Left lung (tissue), 10 donors: ENCODE data around the gene SRCIN1. TPM values are rescaled to one million over a fixed set of nuclear protein-coding genes. Genes with fewer than 3 reads are reported as not detected.

Source experiments
- ATAC-seq: fragments of 200-7000 bp; cut with Tn5 transposase; one replicate; pipeline ENCODE4 v1.9.1; 2020; ENCODE audit warnings: moderate library complexity
- DNase-seq, 4 donors: peaks; one replicate each; pipeline ENCODE4 v3.0.0-alpha.2; 2013 to 2020
- H3K27ac ChIP-seq, 2 donors: fragments of 200-600 bp; sonication (generic) in 1 of 2; one replicate each; pipeline versions ENCODE4 v1.5.0 to v1.8.0; 2020 to 2021
- H3K27me3 ChIP-seq, 2 donors: fragments of 200-600 bp; sonication (generic) in 1 of 2; one replicate each; pipeline versions ENCODE4 v1.5.0 to v1.8.0; 2020 to 2021
- H3K36me3 ChIP-seq, 2 donors: fragments of 200-600 bp; sonication (generic) in 1 of 2; one replicate each; pipeline versions ENCODE4 v1.5.0 to v1.8.0; 2020 to 2021
- H3K4me1 ChIP-seq, 2 donors: fragments of 200-600 bp; one replicate each; pipeline ENCODE4 v1.8.0; 2021
- H3K4me3 ChIP-seq, 2 donors: fragments of 200-600 bp; sonication (generic) in 1 of 2; one replicate each; pipeline versions ENCODE4 v1.5.0 to v1.8.0; 2020 to 2021; ENCODE audit warnings: mild to moderate bottlenecking in 1 of 2
- H3K9me3 ChIP-seq, 2 donors: fragments of 200-600 bp; sonication (generic) in 1 of 2; one replicate each; pipeline versions ENCODE4 v1.5.0 to v1.8.0; 2020 to 2021
- CTCF ChIP-seq, 2 donors: fragments of 200-600 bp; sonication (generic) in 1 of 2; IDR thresholded peaks; one replicate each; pipeline versions ENCODE4 v1.5.0 to v1.8.0; 2021; ENCODE audit warnings: antibody characterized with exemption in 2 of 2
- intact Hi-C, 2 donors: fragments of 100-400 bp; cut with DNase I; formaldehyde crosslinking; loops; one replicate each; pipeline versions ENCODE4 v1.11.2 to v1.14.2; 2022
- polyA plus RNA-seq, 6 donors: library from polyadenylated mRNA; unstranded; fragments of 120-200 nt; gene quantifications; one replicate each; pipeline ENCODE4 v1.2.1, GENCODE V29; 2013; ENCODE audit not compliant: insufficient read length in 6 of 6
- total RNA-seq, 2 donors: library from RNA; stranded (reverse); fragmentation: NEBNext Ultra II Directional; extraction: Animal tissue kit (Norgen Biotek cat#: 25700); gene quantifications; one replicate each; pipeline ENCODE4 v1.2.1, GENCODE V29; 2021
- donor health status: DM: no; HTN: yes; CAD: no.
- donor health status: DM: no; HTN: no; CAD: no.

The SRCIN1 gene
- total and polyA plus RNA-seq, 8 donors: 2.7 to 10.6 (median 7.4) TPM

GRCh38 chr17:38565853-38566665 is 39.7 kb downstream of the SRCIN1 start:
- H3K4me3 ChIP-seq: no peak overlapping the region
- no peaks in the 10 kb centered on the region for H3K36me3 ChIP-seq
- intact Hi-C loops: no loop called here
- peaks cover 56 to 100% of the 10 kb centered on the region in 2 donors for H3K27me3 ChIP-seq
- no peak for TF ChIP-seq CTCF (IDR thresholded peaks at IDR 0.05)
- H3K4me1 ChIP-seq: no peaks in the 10 kb centered on the region
- H3K9me3 ChIP-seq: no peaks in the 10 kb centered on the region
- ATAC-seq: no peak
- H3K27ac ChIP-seq: no peak overlapping the region
- no peak for DNase-seq

GRCh38 chr17:38564869-38565268 is 40.9 kb downstream of the SRCIN1 start:
- H3K4me3 ChIP-seq: no peak overlapping the region
- no peak for ATAC-seq
- H3K36me3 ChIP-seq: no peaks in the 10 kb centered on the region
- H3K27ac ChIP-seq: no peak overlapping the region
- no peaks in the 10 kb centered on the region for H3K9me3 ChIP-seq
- no peak for DNase-seq
- H3K4me1 ChIP-seq: peaks cover under 1 to 4% of the 10 kb centered on the region in 2 donors
- intact Hi-C loops: no loop called here
- no peak for TF ChIP-seq CTCF (IDR thresholded peaks at IDR 0.05)
- H3K27me3 ChIP-seq: peaks cover 68 to 100% of the 10 kb centered on the region in 2 donors

- no peak for ATAC-seq
- Histone ChIP-seq H3K27me3 (peaks cover 69 to 100% of the 10 kb centered on the region in 2 donors), H3K4me1 (peaks cover 6 to 9% of the 10 kb centered on the region in 2 donors), H3K9me3 (no peaks in the 10 kb centered on the region), H3K27ac (no peak overlapping the region), H3K36me3 (no peaks in the 10 kb centered on the region), H3K4me3 (no peak overlapping the region)
- DNase-seq: no peak
- no peak for TF ChIP-seq CTCF (IDR thresholded peaks at IDR 0.05)
- intact Hi-C loops: no loop called here
Measured at GRCh38 chr17:38564254-38564837, 41.4 kb downstream of the SRCIN1 start.

GRCh38 chr17:38563362-38564253 is 42.1 kb downstream of the SRCIN1 start:
- Histone ChIP-seq H3K36me3 (no peaks in the 10 kb centered on the region), H3K9me3 (no peaks in the 10 kb centered on the region), H3K27me3 (peaks cover 69 to 100% of the 10 kb centered on the region in 2 donors), H3K4me3 (no peak overlapping the region), H3K4me1 (peaks cover 6 to 17% of the 10 kb centered on the region in 2 donors), H3K27ac (no peak overlapping the region)
- intact Hi-C loops: no loop called here
- no peak for TF ChIP-seq CTCF (IDR thresholded peaks at IDR 0.05)
- DNase-seq: no peak
- no peak for ATAC-seq
